Stomach (tissue), 4 donors: Measurements from ENCODE around the gene AMACR.

Source experiments
- CTCF ChIP-seq, 7 experiments: fragments of 450-650 bp in 4 of 7; fragments of 200-600 bp in 3 of 7; sonication (generic) in 3 of 7; IDR thresholded peaks; one replicate each; pipeline ENCODE4 v1.5.1; 2016 to 2019; ENCODE audit warnings: antibody characterized with exemption in 7 of 7, control low read depth in 2 of 7, mild to moderate bottlenecking in 1 of 7
- POLR2A ChIP-seq, 4 donors: fragments of 450-650 bp; IDR thresholded peaks; one replicate each; pipeline ENCODE4 v1.6.1; 2016; ENCODE audit warnings: antibody characterized with exemption in 4 of 4, control low read depth in 2 of 4, mild to moderate bottlenecking in 1 of 4, moderate library complexity in 1 of 4

DNA sequence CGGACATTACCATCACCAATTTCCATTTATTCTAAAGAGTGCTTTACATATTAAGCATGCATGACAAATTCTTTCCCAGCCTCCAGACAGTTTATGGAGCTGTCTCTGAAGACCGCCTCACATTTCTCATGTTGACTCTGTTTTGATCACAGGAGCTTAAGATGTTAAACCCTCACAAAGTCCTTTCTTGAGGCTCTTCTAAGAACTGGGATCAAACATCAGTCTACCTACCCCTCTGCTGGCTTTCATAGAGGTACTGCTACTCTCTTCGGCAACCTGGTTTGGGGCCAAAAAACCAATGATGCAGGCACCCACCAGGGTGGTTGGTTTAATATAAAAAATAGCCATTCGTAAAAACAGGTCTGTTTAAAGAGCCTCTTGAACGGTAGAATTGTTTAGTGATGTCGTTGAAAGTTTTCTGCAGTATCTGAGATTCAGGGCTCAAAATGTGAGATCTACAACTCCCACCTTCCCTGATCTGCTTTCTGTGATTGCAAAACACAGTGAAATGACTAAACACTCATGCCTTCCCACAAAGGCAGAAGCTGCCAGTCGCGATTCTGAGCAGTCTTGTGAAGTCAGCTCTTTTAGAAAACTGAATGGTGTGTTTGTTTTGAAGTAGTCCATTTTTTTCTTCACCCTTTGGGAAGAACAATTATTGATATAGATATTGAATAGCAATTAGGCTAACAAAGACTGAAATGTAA is 68.1 kb downstream of the AMACR start:
- TF ChIP-seq CTCF (IDR thresholded peaks at IDR 0.05) = no peak
- no peak for TF ChIP-seq POLR2A (IDR thresholded peaks at IDR 0.05)
